Measurements from ENCODE around the gene SLC19A1.

Gene SLC19A1

DNA sequence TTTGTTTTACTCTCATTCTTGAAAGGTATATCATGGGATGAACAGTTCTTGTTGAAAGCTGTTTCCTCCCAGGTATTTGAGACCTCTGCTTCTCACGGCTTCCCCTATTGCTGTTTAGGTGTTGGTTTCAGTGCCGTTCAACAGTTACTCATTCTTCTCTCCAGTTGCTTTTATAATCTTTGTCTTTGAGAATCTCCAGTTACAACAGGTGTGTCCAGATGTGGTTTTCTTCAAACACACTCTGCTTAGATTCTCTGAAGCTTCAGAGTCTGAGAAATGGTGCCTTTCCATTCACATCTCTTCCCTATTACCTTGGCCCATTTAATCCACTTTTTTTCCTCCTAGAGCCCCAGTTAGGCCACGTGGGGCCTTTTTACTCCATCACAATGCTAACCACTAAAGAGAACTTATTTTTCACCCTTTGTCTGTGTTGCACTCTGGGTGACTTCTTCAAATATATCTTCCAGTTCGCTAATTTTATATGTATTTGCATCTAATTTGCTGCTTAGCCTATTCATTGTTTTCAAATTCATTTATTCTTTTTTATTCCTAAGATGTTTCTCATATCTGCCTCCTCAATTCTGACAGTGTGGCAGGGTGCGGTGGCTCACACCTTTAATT lies 46.7 kb upstream of the SLC19A1 start:
- no peak for DNase-seq
- H3K27me3 ChIP-seq, result no peaks in the 10 kb centered on the region
- H3K4me3 ChIP-seq (ENCODE audit: low read depth, low read length), result no peak overlapping the region
- TF ChIP-seq, protein P1, sequence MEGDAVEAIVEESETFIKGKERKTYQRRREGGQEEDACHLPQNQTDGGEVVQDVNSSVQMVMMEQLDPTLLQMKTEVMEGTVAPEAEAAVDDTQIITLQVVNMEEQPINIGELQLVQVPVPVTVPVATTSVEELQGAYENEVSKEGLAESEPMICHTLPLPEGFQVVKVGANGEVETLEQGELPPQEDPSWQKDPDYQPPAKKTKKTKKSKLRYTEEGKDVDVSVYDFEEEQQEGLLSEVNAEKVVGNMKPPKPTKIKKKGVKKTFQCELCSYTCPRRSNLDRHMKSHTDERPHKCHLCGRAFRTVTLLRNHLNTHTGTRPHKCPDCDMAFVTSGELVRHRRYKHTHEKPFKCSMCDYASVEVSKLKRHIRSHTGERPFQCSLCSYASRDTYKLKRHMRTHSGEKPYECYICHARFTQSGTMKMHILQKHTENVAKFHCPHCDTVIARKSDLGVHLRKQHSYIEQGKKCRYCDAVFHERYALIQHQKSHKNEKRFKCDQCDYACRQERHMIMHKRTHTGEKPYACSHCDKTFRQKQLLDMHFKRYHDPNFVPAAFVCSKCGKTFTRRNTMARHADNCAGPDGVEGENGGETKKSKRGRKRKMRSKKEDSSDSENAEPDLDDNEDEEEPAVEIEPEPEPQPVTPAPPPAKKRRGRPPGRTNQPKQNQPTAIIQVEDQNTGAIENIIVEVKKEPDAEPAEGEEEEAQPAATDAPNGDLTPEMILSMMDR (IDR thresholded peaks at IDR 0.05; ENCODE audit: low read depth, low read length), result no peak
- no peaks in the 10 kb centered on the region for H3K36me3 ChIP-seq
- H3K9me3 ChIP-seq, result peaks cover 4% of the 10 kb centered on the region
- H3K4me1 ChIP-seq, result peaks cover 4% of the 10 kb centered on the region

DNA sequence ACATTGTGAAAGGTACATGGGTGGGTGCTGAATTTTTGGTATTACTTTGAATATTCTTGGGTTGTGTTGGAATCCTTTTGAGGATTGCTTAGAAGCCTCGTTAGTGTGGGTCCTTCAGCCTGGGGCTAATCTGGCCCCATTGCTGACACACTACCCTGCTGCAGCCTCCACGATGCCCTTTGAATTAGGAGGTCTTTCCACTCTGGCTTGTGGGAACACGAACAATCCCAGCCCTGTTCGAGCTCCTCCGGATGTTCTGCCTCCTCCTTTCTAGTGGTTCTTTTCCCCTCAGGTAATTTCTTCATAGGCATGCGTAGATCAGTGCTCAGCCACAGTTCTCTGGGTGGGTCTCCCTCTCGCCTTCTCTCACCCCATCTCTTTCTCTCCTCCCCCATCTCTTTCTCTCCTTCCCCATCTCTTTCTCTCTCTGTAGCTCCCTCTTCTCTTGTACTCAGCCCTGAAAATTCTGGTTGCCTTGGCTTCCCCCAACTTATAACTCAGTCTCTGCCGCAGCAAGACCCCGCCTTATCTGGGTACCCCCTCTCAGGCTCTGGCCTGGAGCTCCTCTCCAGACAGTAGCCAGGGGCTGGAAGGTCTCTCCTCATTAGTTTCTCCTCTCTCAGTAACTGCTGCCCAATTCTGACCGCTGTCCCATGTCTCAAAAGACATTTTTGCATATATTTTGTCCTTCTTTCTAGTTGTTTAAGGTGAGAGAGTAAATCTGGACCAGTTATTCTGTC lies 46.0 kb upstream of the SLC19A1 start:
- H3K36me3 ChIP-seq, result no peaks in the 10 kb centered on the region
- no peak for DNase-seq
- H3K9me3 ChIP-seq, result peaks cover 4% of the 10 kb centered on the region
- H3K4me1 ChIP-seq, result peaks cover 4% of the 10 kb centered on the region
- H3K4me3 ChIP-seq (ENCODE audit: low read depth, low read length), result no peak overlapping the region
- no peaks in the 10 kb centered on the region for H3K27me3 ChIP-seq
- TF ChIP-seq, protein P1 (IDR thresholded peaks at IDR 0.05; ENCODE audit: low read depth, low read length), result no peak

DNA sequence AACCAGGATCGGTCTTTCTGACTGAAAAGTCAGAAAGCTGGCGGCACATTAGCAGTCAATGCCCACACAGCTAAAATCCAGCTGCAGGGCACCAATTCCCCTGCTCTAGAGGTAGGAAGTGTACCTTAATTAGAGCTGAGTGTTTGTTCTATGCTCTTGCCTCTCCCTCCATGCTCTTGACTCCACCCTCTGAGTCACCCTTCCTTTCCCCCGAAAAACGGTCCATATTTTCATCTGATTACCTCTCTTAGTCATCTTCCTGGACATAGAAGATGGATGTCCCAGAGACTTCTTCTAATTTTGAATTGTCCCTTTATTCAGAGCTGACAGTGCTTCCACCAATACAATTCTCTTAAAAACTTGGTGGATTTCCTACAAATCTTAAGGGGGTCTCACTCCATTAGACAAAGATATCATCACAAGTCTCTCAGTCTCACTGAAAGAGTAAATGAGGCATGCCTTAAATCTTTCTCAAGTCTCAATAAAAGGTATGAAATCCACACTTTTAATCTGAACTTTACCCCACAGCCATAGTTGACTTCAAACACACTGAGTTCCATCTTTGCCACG lies 44.1 kb upstream of the SLC19A1 start:
- no peaks in the 10 kb centered on the region for H3K27me3 ChIP-seq
- TF ChIP-seq, protein P1 (IDR thresholded peaks at IDR 0.05; ENCODE audit: low read depth, low read length), result no peak
- no peak for DNase-seq
- peaks cover 4% of the 10 kb centered on the region for H3K9me3 ChIP-seq
- H3K36me3 ChIP-seq, result no peaks in the 10 kb centered on the region
- no peak overlapping the region for H3K4me3 ChIP-seq (ENCODE audit: low read depth, low read length)
- H3K4me1 ChIP-seq, result no peaks in the 10 kb centered on the region; the same call in 1 of the 2 replicates

DNA sequence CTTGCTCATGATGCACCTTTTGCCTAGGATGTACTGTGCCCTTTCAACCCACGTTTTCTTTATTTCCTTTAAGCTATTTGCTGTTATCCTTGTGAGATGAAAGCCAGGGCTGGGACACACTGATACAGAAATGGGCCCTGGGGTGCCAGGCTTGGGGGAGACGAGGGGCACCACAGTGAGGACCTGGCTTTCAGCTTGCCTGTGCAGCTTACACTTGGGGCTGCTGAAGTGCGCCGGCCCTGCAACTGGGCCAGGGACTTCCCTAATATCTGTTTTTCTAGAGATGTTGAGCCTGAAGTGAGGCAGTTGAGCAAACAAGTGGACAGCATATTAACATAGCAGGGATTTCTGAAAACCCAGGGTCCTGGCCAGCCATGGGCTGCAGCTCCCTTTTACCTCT lies 42.5 kb upstream of the SLC19A1 start:
- no peak for DNase-seq
- Histone ChIP-seq H3K4me3 (ENCODE audit: low read depth, low read length) (no peak overlapping the region), H3K27me3 (no peaks in the 10 kb centered on the region), H3K4me1 (no peaks in the 10 kb centered on the region), H3K36me3 (no peaks in the 10 kb centered on the region), H3K9me3 (no peaks in the 10 kb centered on the region)
- TF ChIP-seq, protein P1 (IDR thresholded peaks at IDR 0.05; ENCODE audit: low read depth, low read length), result no peak

DNA sequence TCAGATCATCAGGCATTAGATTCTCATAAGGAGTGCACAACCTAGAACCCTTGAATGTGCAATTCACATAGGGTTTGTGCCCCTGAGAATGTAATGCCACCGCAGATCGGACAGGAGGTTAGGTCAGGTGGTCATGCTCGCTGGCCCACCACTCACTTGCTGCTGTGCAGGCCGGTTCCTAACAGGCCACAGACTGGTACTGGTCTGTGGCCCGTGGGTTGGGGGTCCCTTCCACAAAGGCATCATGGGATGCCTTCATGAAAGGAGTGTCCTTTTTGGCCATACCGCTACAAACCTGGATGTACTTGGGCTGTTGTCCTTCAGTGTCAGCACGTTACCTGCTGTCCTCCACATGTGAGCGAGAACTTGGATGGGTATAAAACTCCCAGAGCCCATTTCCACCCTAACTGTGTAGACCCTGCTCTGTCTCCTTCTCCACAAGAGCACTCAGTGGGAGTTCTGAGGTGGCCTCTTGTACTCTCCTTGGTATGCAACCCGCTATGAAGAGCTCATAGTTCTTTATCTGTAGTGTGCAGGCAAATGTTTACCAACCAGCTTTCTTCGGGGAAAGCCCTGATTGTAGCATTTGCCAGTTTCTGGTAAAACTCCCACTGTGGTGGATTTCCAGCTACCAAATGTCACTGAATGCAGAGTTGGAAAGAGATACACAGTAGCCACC lies 41.7 kb upstream of the SLC19A1 start:
- no peaks in the 10 kb centered on the region for H3K27me3 ChIP-seq
- no peak overlapping the region for H3K4me3 ChIP-seq (ENCODE audit: low read depth, low read length)
- DNase-seq, result no peak
- no peaks in the 10 kb centered on the region for H3K9me3 ChIP-seq
- no peaks in the 10 kb centered on the region for H3K4me1 ChIP-seq
- H3K36me3 ChIP-seq, result no peaks in the 10 kb centered on the region
- TF ChIP-seq, protein P1 (IDR thresholded peaks at IDR 0.05; ENCODE audit: low read depth, low read length), result no peak

All from BE2C (cell line).